Epithelial cell of esophagus (primary cell): ENCODE data around the gene TFB1M.
A peak's percentile ranks its signal among the peaks of the same experiment; 100 is the strongest.

ENCODE experiments used
- DNase-seq: peaks from one replicate; pipeline ENCODE4 v3.0.0; 2010; ENCODE audit warnings: low read depth
- H3K4me3 ChIP-seq: 2 replicates; pipeline ENCODE4 v1.5.1; 2011; ENCODE audit warnings: mild to moderate bottlenecking, low read length, control low read depth
- CTCF ChIP-seq: IDR thresholded peaks from 2 replicates; pipeline ENCODE4 v1.5.1; 2011; ENCODE audit warnings: low read depth, mild to moderate bottlenecking, low read length, control low read depth, inconsistent platforms; ENCODE audit not compliant: insufficient read depth; ENCODE audit errors: missing control alignments

TFB1M gene

DNA sequence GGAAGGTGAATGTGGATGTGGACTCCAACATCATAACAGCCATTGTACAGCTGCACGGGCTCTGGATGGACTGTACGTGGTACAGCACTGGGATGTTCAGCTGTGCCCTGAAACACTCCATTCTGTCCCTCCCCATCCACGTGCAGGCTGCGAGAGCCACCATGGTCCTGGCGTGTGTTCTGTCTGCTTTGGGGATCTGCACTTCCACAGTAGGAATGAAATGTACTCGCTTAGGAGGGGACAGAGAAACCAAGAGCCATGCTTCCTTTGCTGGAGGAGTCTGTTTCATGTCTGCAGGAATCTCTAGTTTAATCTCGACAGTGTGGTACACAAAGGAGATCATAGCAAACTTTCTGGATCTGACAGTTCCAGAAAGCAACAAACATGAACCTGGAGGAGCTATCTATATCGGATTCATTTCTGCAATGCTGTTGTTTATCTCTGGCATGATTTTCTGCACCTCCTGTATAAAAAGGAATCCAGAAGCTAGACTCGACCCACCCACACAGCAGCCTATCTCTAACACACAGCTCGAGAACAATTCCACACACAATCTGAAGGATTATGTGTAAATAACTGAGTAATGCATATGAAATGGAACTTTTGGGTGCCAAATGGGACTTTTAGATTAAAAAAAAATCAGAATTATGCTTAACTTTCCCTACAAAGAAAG is 38.3 kb downstream of the TFB1M start:
- no peak for DNase-seq
- H3K4me3 ChIP-seq = no peak overlapping the region
- no peak for TF ChIP-seq CTCF

- TF ChIP-seq CTCF = no peak
These were observed 39.8 kb downstream of the TFB1M start for GRCh38 chr6:155274533-155274932.

GRCh38 chr6:155274106-155274505 is 40.2 kb downstream of the TFB1M start:
- H3K4me3 ChIP-seq = no peak overlapping the region
- TF ChIP-seq CTCF = no peak
- no peak for DNase-seq

More at GRCh38 chr6:155274533-155274932, 39.8 kb downstream of the TFB1M start:
- H3K4me3 ChIP-seq = no peak overlapping the region
- peak; percentile 86 for DNase-seq

DNA sequence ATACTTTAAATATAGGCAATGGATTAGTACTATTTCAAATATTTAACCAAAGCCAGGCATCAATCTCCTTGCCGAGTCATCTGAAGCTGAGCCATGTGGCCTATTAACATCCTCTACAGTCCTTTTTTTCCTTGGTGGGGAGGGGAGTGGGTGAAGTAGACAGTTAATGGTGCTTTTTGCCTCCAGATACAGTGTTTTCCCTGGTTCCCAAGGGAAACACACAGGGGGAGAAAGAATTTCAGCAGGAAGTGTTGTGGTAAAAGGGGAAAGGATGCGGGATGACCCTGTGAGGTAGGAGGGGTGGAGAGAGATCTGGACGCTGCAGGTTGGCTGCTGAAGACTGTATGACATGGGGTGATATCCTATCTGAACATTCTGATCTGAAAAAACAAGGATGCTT is 40.9 kb downstream of the TFB1M start:
- peak; percentile 48 for DNase-seq
- no peak overlapping the region for H3K4me3 ChIP-seq
- no peak for TF ChIP-seq CTCF

GRCh38 chr6:155272353-155273232 is 41.7 kb downstream of the TFB1M start:
- no peak for TF ChIP-seq CTCF
- no peak overlapping the region for H3K4me3 ChIP-seq
- DNase-seq = no peak

GRCh38 chr6:155271145-155271544 is 43.1 kb downstream of the TFB1M start:
- H3K4me3 ChIP-seq = no peak overlapping the region
- DNase-seq = no peak
- TF ChIP-seq CTCF = no peak
